Measurements from ENCODE around the gene MDGA2.

GRCh38 chr14:47167402-47167801 is 508.0 kb downstream of the MDGA2 start:
- TF ChIP-seq MAX (IDR thresholded peaks at IDR 0.05) (no peak), YY1 (IDR thresholded peaks at IDR 0.05; ENCODE audit: low read depth) (no peak), FOXM1 (IDR thresholded peaks at IDR 0.05; ENCODE audit: borderline replicate concordance, low read depth) (no peak), USF1 (IDR thresholded peaks at IDR 0.05) (no peak), REST (IDR thresholded peaks at IDR 0.05; ENCODE audit: low read depth) (no peak), CEBPB (IDR thresholded peaks at IDR 0.05) (no peak)
